ENCODE results near the gene STRIP2.
"Not testable (repeated sequence)": the region's sequence is repeated elsewhere in the genome, so short reads cannot be mapped to it uniquely, and the experiment has no call there.

Gene STRIP2

GRCh38 chr7:129458171-129458570 is 23.9 kb downstream of the STRIP2 start:
- no peak overlapping the region for H3K27ac Mint-ChIP-seq
- no peaks in the 10 kb centered on the region for H3K36me3 Mint-ChIP-seq
- no peak overlapping the region for H3K4me3 Mint-ChIP-seq
- H3K9me3 Mint-ChIP-seq = no peaks in the 10 kb centered on the region
- H3K4me1 Mint-ChIP-seq = no peaks in the 10 kb centered on the region
- no peak for DNase-seq (ENCODE audit: low spot score in 2 of 2)
- ATAC-seq = no peak

- no peak overlapping the region for H3K27ac Mint-ChIP-seq
- ATAC-seq (no peak), DNase-seq (ENCODE audit: low spot score in 2 of 2) (no peak)
- H3K36me3 Mint-ChIP-seq = no peaks in the 10 kb centered on the region
- no peaks in the 10 kb centered on the region for H3K4me1 Mint-ChIP-seq
- H3K9me3 Mint-ChIP-seq = no peaks in the 10 kb centered on the region
- H3K4me3 Mint-ChIP-seq = no peak overlapping the region
These were observed 27.6 kb downstream of the STRIP2 start for GRCh38 chr7:129461809-129462208.

- Mint-ChIP-seq H3K4me3 (no peak overlapping the region), H3K9me3 (no peaks in the 10 kb centered on the region), H3K4me1 (no peaks in the 10 kb centered on the region), H3K36me3 (no peaks in the 10 kb centered on the region), H3K27ac (no peak overlapping the region)
- ATAC-seq (no peak), DNase-seq (ENCODE audit: low spot score in 2 of 2) (no peak)
These were observed 28.2 kb downstream of the STRIP2 start for GRCh38 chr7:129462420-129462819.

- H3K4me3 Mint-ChIP-seq = no peak overlapping the region
- DNase-seq (ENCODE audit: low spot score in 2 of 2) = no peak
- no peaks in the 10 kb centered on the region for H3K9me3 Mint-ChIP-seq
- peaks cover 14% of the 10 kb centered on the region for H3K36me3 Mint-ChIP-seq
- ATAC-seq = no peak
- no peaks in the 10 kb centered on the region for H3K4me1 Mint-ChIP-seq
- H3K27ac Mint-ChIP-seq = no peak overlapping the region
These were observed 30.0 kb downstream of the STRIP2 start for GRCh38 chr7:129464194-129464593.

- Mint-ChIP-seq H3K36me3 (peaks cover 14% of the 10 kb centered on the region), H3K9me3 (no peaks in the 10 kb centered on the region), H3K4me1 (no peaks in the 10 kb centered on the region), H3K27ac (no peak overlapping the region), H3K4me3 (no peak overlapping the region)
- DNase-seq (ENCODE audit: low spot score in 2 of 2) (no peak), ATAC-seq (no peak)
These were observed 30.8 kb downstream of the STRIP2 start for GRCh38 chr7:129465080-129465479.

GRCh38 chr7:129466796-129467195 is 32.6 kb downstream of the STRIP2 start:
- Mint-ChIP-seq H3K4me3 (no peak overlapping the region), H3K9me3 (no peaks in the 10 kb centered on the region), H3K4me1 (peaks cover 12% of the 10 kb centered on the region), H3K36me3 (peaks cover 27% of the 10 kb centered on the region), H3K27ac (no peak overlapping the region)
- no peak for DNase-seq (ENCODE audit: low spot score in 2 of 2)
- no peak for ATAC-seq

- ATAC-seq (no peak), DNase-seq (ENCODE audit: low spot score in 2 of 2) (no peak)
- peak overlapping the region; percentile 45 for H3K27ac Mint-ChIP-seq
- H3K9me3 Mint-ChIP-seq = no peaks in the 10 kb centered on the region
- H3K4me1 Mint-ChIP-seq = peaks cover 12% of the 10 kb centered on the region
- no peak overlapping the region for H3K4me3 Mint-ChIP-seq
- peaks cover 40% of the 10 kb centered on the region for H3K36me3 Mint-ChIP-seq
These were observed 33.9 kb downstream of the STRIP2 start for GRCh38 chr7:129468087-129468486.

- Mint-ChIP-seq H3K4me1 (peaks cover 12% of the 10 kb centered on the region), H3K36me3 (peaks cover 45% of the 10 kb centered on the region), H3K4me3 (no peak overlapping the region), H3K27ac (peak overlapping the region; percentile 45), H3K9me3 (no peaks in the 10 kb centered on the region)
- ATAC-seq (peak; percentile 83), DNase-seq (ENCODE audit: low spot score in 2 of 2) (no peak)
These were observed 34.3 kb downstream of the STRIP2 start for GRCh38 chr7:129468547-129468946.

GRCh38 chr7:129469930-129470329 is 35.7 kb downstream of the STRIP2 start:
- H3K4me1 Mint-ChIP-seq = peaks cover 12% of the 10 kb centered on the region
- ATAC-seq = no peak
- H3K36me3 Mint-ChIP-seq = peaks cover 59% of the 10 kb centered on the region
- H3K4me3 Mint-ChIP-seq = no peak overlapping the region
- no peak overlapping the region for H3K27ac Mint-ChIP-seq
- H3K9me3 Mint-ChIP-seq = no peaks in the 10 kb centered on the region
- DNase-seq (ENCODE audit: low spot score in 2 of 2) = no peak

- no peak overlapping the region for H3K27ac Mint-ChIP-seq
- no peak for ATAC-seq
These were observed 36.2 kb downstream of the STRIP2 start for GRCh38 chr7:129470411-129470810.

GRCh38 chr7:129471402-129471827 is 37.2 kb downstream of the STRIP2 start:
- no peaks in the 10 kb centered on the region for H3K9me3 Mint-ChIP-seq
- H3K4me3 Mint-ChIP-seq = no peak overlapping the region
- no peak for DNase-seq (ENCODE audit: low spot score in 2 of 2)
- ATAC-seq = peak; percentile 85
- no peak overlapping the region for H3K27ac Mint-ChIP-seq
- peaks cover 70% of the 10 kb centered on the region for H3K36me3 Mint-ChIP-seq
- peaks cover 12% of the 10 kb centered on the region for H3K4me1 Mint-ChIP-seq

More at GRCh38 chr7:129470411-129470810, 36.2 kb downstream of the STRIP2 start:
- DNase-seq (ENCODE audit: low spot score in 2 of 2) = no peak
- H3K4me1 Mint-ChIP-seq = peaks cover 12% of the 10 kb centered on the region
- peaks cover 64% of the 10 kb centered on the region for H3K36me3 Mint-ChIP-seq
- no peak overlapping the region for H3K4me3 Mint-ChIP-seq
- no peaks in the 10 kb centered on the region for H3K9me3 Mint-ChIP-seq

GRCh38 chr7:129475931-129476330 is 41.7 kb downstream of the STRIP2 start:
- peaks cover 79% of the 10 kb centered on the region for H3K36me3 Mint-ChIP-seq
- not testable (repeated sequence) for H3K4me1 Mint-ChIP-seq; H3K27ac Mint-ChIP-seq; H3K4me3 Mint-ChIP-seq; H3K9me3 Mint-ChIP-seq; DNase-seq (ENCODE audit: low spot score in 2 of 2); ATAC-seq

GRCh38 chr7:129476398-129476797 is 42.2 kb downstream of the STRIP2 start:
- peaks cover 79% of the 10 kb centered on the region for H3K36me3 Mint-ChIP-seq
- not testable (repeated sequence) for H3K9me3 Mint-ChIP-seq; H3K4me3 Mint-ChIP-seq; DNase-seq (ENCODE audit: low spot score in 2 of 2); H3K27ac Mint-ChIP-seq; ATAC-seq; H3K4me1 Mint-ChIP-seq

GRCh38 chr7:129479831-129480230 is 45.6 kb downstream of the STRIP2 start:
- no peaks in the 10 kb centered on the region for H3K4me1 Mint-ChIP-seq
- no peaks in the 10 kb centered on the region for H3K9me3 Mint-ChIP-seq
- H3K4me3 Mint-ChIP-seq = no peak overlapping the region
- no peak overlapping the region for H3K27ac Mint-ChIP-seq
- ATAC-seq (no peak), DNase-seq (ENCODE audit: low spot score in 2 of 2) (no peak)
- H3K36me3 Mint-ChIP-seq = peaks cover 79% of the 10 kb centered on the region

GRCh38 chr7:129480674-129481363 is 46.6 kb downstream of the STRIP2 start:
- Mint-ChIP-seq H3K4me1 (no peaks in the 10 kb centered on the region), H3K4me3 (no peak overlapping the region), H3K36me3 (peaks cover 79% of the 10 kb centered on the region), H3K27ac (no peak overlapping the region), H3K9me3 (no peaks in the 10 kb centered on the region)
- DNase-seq (ENCODE audit: low spot score in 2 of 2) = no peak
- ATAC-seq = no peak

GRCh38 chr7:129481376-129481775 is 47.1 kb downstream of the STRIP2 start:
- H3K4me3 Mint-ChIP-seq; H3K27ac Mint-ChIP-seq; H3K4me1 Mint-ChIP-seq; DNase-seq (ENCODE audit: low spot score in 2 of 2); ATAC-seq; H3K9me3 Mint-ChIP-seq: not testable (repeated sequence)
- peaks cover 82% of the 10 kb centered on the region for H3K36me3 Mint-ChIP-seq
